Fibroblast of villous mesenchyme (primary cell): Measurements from ENCODE around the gene PLCL2. TPM values are rescaled to one million over a fixed set of nuclear protein-coding genes. Genes with fewer than 3 reads are reported as not detected.

Source experiments
- DNase-seq: peaks from one replicate; pipeline ENCODE4 v3.0.0-alpha.2; 2010; ENCODE audit warnings: low read depth
- H3K4me3 ChIP-seq: 2 replicates; pipeline ENCODE4 v1.5.1; 2011; ENCODE audit warnings: low read depth, mild to moderate bottlenecking, low read length
- total RNA-seq: library from RNA; depleted of rRNA; stranded (reverse); fragments of >200 nt; gene quantifications from 2 replicates; pipeline ENCODE4 v1.2.3, GENCODE V29; 2012
- TF ChIP-seq, protein P1 (sequence below): IDR thresholded peaks from 2 replicates; pipeline ENCODE4 v1.5.1; 2012; ENCODE audit warnings: low read depth, mild to moderate bottlenecking, low read length; ENCODE audit not compliant: insufficient read depth

PLCL2 gene
- total RNA-seq, 1 donor, result 5.6 TPM

DNA sequence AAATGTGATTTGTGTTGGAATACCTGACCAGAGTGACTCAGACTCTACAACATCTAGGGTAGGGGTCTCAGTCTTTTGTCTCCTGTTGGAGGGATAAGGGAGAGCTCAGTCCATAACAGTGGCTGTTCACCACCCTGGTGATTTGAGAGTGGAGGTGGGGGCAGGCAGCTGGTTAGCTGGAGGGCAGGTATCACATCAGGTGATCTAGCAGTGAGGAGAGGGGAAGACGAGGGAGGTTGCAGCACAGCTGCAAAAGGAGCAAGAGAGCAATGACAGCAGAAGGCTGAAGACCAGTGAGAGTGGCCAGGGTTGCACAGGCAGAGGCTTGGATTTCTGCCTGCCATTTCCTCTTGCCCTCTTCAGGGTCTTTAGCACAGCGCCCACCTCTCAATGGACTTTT, 38.4 kb downstream of the PLCL2 start:
- TF ChIP-seq, protein P1, sequence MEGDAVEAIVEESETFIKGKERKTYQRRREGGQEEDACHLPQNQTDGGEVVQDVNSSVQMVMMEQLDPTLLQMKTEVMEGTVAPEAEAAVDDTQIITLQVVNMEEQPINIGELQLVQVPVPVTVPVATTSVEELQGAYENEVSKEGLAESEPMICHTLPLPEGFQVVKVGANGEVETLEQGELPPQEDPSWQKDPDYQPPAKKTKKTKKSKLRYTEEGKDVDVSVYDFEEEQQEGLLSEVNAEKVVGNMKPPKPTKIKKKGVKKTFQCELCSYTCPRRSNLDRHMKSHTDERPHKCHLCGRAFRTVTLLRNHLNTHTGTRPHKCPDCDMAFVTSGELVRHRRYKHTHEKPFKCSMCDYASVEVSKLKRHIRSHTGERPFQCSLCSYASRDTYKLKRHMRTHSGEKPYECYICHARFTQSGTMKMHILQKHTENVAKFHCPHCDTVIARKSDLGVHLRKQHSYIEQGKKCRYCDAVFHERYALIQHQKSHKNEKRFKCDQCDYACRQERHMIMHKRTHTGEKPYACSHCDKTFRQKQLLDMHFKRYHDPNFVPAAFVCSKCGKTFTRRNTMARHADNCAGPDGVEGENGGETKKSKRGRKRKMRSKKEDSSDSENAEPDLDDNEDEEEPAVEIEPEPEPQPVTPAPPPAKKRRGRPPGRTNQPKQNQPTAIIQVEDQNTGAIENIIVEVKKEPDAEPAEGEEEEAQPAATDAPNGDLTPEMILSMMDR, result no peak
- no peak for DNase-seq
- no peak overlapping the region for H3K4me3 ChIP-seq

DNA sequence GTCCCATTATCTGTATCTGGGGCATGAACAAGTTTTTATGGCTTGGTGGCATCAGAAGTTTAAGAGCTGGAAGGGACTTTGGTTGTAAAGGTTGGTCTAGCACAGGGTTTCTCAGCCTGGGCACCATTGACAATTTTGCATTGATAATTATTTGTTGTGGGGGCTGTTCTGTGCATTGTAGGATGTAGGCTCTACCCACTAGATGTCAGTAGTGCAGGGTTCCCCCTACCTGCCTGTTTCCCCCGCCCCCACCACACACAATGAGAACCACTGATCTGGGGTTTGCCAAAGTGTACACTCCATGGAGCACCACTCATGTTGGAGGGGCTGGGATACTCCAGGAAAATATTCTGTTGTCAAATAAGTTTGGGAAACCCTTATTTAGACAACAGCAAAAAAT, 42.7 kb downstream of the PLCL2 start:
- no peak for DNase-seq
- no peak overlapping the region for H3K4me3 ChIP-seq
- TF ChIP-seq, protein P1, result no peak

GRCh38 chr3:16928386-16929132, 43.8 kb downstream of the PLCL2 start:
- DNase-seq, result no peak
- TF ChIP-seq, protein P1, result no peak

DNA sequence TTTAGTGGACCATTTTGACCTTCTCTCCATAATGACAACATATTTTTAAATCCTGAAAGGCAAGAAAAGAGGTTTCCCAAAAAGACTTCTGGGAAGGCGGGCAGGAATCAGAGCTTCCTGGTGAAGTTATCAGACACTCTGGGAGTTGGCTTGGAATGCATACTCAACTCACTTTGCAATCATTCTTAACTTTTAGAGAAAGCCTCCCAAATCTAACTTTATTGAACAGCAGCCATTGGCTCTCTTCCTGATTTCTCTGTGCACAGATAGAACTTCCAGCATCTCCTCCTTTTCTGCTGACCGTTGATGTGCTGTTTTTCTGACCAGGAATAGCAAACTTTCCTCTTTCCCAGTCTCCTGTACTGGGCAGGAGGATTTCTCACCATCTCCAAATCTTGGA, 44.6 kb downstream of the PLCL2 start:
- no peak for DNase-seq
- H3K4me3 ChIP-seq, result no peak overlapping the region
- TF ChIP-seq, protein P1, result no peak

More at GRCh38 chr3:16928386-16929132, 43.8 kb downstream of the PLCL2 start:
- no peak overlapping the region for H3K4me3 ChIP-seq

- no peak overlapping the region for H3K4me3 ChIP-seq
- TF ChIP-seq, protein P1, result no peak
- no peak for DNase-seq
Observed at GRCh38 chr3:16932877-16933276, 48.1 kb downstream of the PLCL2 start.

GRCh38 chr3:16935781-16936180, 51.0 kb downstream of the PLCL2 start:
- no peak for DNase-seq
- TF ChIP-seq, protein P1, result no peak
- H3K4me3 ChIP-seq, result no peak overlapping the region

DNA sequence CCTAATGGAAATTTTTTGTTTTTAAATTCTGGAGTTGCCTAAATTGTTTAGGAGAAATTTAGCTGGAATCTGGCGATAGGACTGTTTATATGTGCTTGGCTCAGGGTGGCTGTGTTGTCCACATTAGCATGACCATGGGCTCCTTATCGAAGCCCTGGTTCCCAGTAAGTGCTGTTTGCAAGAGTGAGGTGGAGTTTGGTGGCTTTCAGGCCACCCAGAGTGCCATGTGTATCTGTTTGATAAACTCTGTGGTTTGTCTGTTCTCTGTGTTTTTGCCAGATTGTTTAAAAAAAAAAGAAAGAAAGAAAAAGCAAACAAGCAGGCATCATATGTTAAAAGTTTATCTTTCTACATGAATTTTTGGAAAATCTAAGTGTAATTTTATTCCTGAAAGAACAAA, 51.5 kb downstream of the PLCL2 start:
- TF ChIP-seq, protein P1, result no peak
- no peak overlapping the region for H3K4me3 ChIP-seq
- no peak for DNase-seq
